HG03066 (cell line): ENCODE measurements around the gene PIK3C3.

Source experiments
- ATAC-seq: cut with Tn5 transposase; IDR thresholded peaks from one replicate; pipeline ENCODE4 v1.9.1; 2021; ENCODE audit warnings: low read depth; ENCODE audit not compliant: unreplicated experiment

PIK3C3 gene

GRCh38 chr18:42112657-42113420, 157.8 kb downstream of the PIK3C3 start:
- ATAC-seq = no peak

- ATAC-seq = peak; percentile 55
Observed at GRCh38 chr18:42113529-42114191, 158.6 kb downstream of the PIK3C3 start.

DNA sequence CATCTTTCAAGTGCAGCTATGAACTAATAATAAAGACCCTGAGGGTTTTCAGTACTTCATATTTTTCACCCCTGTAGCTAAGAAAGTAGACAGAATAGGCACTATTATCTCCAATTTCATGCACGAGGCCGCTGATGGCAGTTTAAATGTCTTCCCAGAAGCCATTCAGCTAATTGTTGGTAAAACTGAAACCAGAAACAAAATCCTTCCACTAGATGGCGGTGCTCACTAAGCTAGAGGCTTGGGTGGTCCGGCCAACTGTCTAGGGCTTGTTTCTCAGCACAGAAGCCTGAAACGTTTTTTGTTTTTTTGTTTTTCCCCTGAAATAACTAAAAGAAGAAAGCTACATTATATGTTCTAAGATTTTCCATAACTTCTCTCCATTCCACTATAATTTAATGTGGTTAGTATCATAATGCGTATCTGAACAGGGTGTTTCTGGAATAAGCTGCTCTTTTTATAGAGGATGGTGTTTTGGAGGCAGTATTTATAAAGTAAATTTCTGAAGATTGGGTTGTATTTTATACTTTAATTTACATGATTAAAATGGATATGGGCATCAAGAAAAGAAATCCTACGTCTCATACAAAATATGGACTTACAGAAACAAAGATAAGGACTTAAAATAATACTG, 159.4 kb downstream of the PIK3C3 start:
- ATAC-seq = peak; percentile 82

GRCh38 chr18:42126586-42126985, 171.6 kb downstream of the PIK3C3 start:
- no peak for ATAC-seq

DNA sequence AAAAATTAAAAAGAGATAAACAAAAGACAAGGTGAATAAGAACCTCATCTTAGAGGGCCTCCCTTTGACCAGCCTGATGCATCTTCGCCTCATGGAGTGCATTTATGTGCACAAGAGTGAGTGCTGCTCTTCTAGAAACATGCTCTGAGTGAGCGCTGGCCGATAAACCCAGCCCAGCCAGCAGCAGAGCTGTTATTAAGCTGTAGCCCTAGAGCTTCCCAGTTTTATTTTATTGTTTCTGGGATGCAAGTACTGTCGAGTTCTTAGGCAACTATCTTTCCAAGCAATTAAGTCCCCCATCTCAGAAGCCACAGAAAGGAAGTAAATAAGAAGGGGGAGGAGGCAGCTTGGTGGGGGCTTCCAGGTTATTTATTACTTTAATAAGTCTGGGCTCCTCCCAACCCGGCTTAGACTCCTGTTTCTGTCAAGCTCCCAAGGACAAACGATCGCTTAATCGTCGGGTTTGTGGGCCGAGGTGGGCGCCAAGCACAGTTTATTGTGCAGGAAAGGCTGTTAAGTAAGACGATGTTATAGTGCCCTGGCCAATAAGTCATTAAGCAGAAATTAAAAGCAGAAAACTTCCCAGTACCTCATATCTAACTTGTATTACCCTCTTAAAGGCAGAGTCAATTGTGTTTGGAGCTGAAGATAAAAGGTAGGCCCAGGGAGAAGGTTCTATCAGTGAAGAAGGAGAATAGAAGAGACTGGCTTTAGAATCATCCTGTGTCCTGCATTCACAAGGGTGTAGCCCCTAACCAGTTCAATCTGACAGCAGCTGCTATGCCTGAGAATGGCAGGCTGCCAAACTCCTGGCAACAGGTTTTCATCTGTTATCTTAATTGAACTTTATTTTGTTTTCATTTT, 176.3 kb downstream of the PIK3C3 start:
- ATAC-seq = no peak

DNA sequence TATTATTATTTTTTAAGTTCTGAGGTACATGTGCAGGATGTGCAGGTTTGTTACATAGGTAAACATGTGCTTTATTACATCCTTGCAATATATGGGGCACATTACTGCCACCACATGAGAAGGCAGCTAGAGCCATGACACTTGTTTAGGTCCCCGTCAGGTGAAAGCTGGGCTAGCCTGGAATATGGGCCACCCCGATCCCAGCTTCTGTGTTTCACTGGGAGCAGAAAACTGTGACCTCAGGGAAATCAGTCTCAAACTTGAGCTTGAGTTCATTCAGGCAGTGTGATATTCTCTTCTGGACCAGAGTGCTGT, 176.9 kb downstream of the PIK3C3 start:
- ATAC-seq = no peak
